ENCODE measurements around the gene AOX1. TPM values are rescaled to one million over a fixed set of nuclear protein-coding genes. Genes with fewer than 3 reads are reported as not detected.
"Not testable (repeated sequence)": the region's sequence is repeated elsewhere in the genome, so short reads cannot be mapped to it uniquely, and the experiment has no call there.

AOX1 gene
- total RNA-seq, 2 donors from 2014 or later, result 24.8 to 47.9 TPM

DNA sequence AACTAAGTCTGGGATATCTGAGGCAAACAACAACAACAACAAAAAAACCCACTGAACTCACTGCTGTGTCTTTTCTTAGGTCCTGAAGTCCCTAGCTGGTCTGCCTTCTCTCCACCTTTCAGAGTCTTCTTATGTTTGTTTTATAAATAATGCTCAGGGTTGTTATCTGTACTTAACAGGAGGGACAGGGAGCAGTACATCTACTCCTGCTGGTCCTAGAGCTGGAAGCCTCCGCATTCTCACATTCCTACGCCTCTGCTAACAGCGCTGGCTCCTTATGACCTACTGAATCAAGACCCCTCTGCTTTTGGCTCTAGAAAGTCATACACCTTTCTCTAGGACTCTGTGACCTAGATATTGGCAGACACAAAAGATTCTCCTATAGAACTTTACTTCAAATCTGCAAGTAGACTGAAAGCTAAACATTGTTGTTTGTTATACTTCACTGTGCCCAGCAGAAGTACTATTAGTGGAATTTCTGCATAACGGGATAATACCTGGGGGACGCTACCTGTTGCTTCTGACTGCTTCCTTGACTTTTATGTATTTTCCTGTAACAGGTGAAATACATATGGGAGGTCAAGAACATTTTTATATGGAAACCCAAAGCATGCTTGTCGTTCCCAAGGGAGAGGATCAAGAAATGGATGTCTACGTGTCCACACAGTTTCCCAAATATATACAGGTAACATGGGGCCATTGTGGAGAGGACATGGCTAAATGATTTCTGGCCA is 48.6 kb downstream of the AOX1 start:
- DNase-seq (ENCODE audit: low spot score), result no peak
- no peak overlapping the region for H3K27ac ChIP-seq
- WGBS, result 90% methylated on average over 7 of the region's 7 CpGs
- H3K27me3 ChIP-seq (replicated peaks; ENCODE audit: insufficient read depth), result no peaks in the 10 kb centered on the region
- no peaks in the 10 kb centered on the region for H3K4me1 ChIP-seq (replicated peaks)
- H3K9me3 ChIP-seq, result no peaks in the 10 kb centered on the region
- H3K4me3 ChIP-seq, result no peak overlapping the region
- H3K36me3 ChIP-seq, result no peaks in the 10 kb centered on the region
- intact Hi-C loops (cut with DNase I), result no loop called here
- TF ChIP-seq CTCF (IDR thresholded peaks at IDR 0.05), result no peak
- TF ChIP-seq POLR2AphosphoS5 (IDR thresholded peaks at IDR 0.05), result no peak
- no peak for TF ChIP-seq POLR2A (IDR thresholded peaks at IDR 0.05)

- no peaks in the 10 kb centered on the region for H3K9me3 ChIP-seq
- intact Hi-C loops (cut with DNase I), result no loop called here
- TF ChIP-seq POLR2A (IDR thresholded peaks at IDR 0.05) (no peak), POLR2AphosphoS5 (IDR thresholded peaks at IDR 0.05) (no peak), CTCF (IDR thresholded peaks at IDR 0.05) (no peak)
- H3K27ac ChIP-seq, result no peak overlapping the region
- no peaks in the 10 kb centered on the region for H3K27me3 ChIP-seq (replicated peaks; ENCODE audit: insufficient read depth)
- no peak for DNase-seq (ENCODE audit: low spot score)
- H3K4me3 ChIP-seq, result no peak overlapping the region
- H3K4me1 ChIP-seq (replicated peaks), result no peaks in the 10 kb centered on the region
- H3K36me3 ChIP-seq, result no peaks in the 10 kb centered on the region
Measured at GRCh38 chr2:200635251-200635650, 49.4 kb downstream of the AOX1 start.

- H3K36me3 ChIP-seq, result no peaks in the 10 kb centered on the region
- WGBS, result 87% methylated on average over 9 of the region's 9 CpGs
- intact Hi-C loops (cut with DNase I), result no loop called here
- no peaks in the 10 kb centered on the region for H3K9me3 ChIP-seq
- no peak overlapping the region for H3K4me3 ChIP-seq
- H3K27me3 ChIP-seq (replicated peaks; ENCODE audit: insufficient read depth), result no peaks in the 10 kb centered on the region
- DNase-seq (ENCODE audit: low spot score), result no peak
- H3K27ac ChIP-seq, result no peak overlapping the region
- H3K4me1 ChIP-seq (replicated peaks), result no peaks in the 10 kb centered on the region
- TF ChIP-seq POLR2A (IDR thresholded peaks at IDR 0.05) (no peak), POLR2AphosphoS5 (IDR thresholded peaks at IDR 0.05) (no peak), CTCF (IDR thresholded peaks at IDR 0.05) (no peak)
Measured at GRCh38 chr2:200637901-200638300, 52.1 kb downstream of the AOX1 start.

- no peak for TF ChIP-seq CTCF (IDR thresholded peaks at IDR 0.05)
- TF ChIP-seq POLR2A (IDR thresholded peaks at IDR 0.05), result no peak
- no peak for TF ChIP-seq POLR2AphosphoS5 (IDR thresholded peaks at IDR 0.05)
- Histone ChIP-seq H3K4me3 (no peak overlapping the region), H3K27me3 (replicated peaks; ENCODE audit: insufficient read depth) (no peaks in the 10 kb centered on the region), H3K36me3 (no peaks in the 10 kb centered on the region), H3K27ac (no peak overlapping the region), H3K9me3 (no peaks in the 10 kb centered on the region), H3K4me1 (replicated peaks) (no peaks in the 10 kb centered on the region)
- DNase-seq (ENCODE audit: low spot score), result no peak
- 87% methylated on average over 3 of the region's 3 CpGs for WGBS
- intact Hi-C loops (cut with DNase I), result no loop called here
Measured at GRCh38 chr2:200640176-200640575, 54.4 kb downstream of the AOX1 start.

DNA sequence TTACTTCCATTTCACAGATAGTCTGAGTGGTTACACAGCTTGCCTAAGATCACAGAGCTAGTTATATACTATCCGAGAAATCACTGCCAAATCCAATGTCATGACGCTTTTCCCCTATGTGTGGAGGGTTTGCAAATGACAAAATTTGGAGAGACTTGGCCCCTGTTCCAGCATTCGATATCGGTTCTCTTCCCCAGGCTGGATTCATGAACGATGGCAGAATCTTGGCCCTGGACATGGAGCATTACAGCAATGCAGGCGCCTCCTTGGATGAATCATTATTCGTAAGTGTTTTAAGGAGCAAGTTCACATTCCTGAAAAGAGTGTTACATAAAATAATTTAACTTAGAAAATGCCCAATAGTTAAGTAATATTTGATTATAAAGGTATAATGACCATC is 55.1 kb downstream of the AOX1 start:
- Histone ChIP-seq H3K27me3 (replicated peaks; ENCODE audit: insufficient read depth) (no peaks in the 10 kb centered on the region), H3K4me3 (no peak overlapping the region), H3K4me1 (replicated peaks) (no peaks in the 10 kb centered on the region), H3K27ac (no peak overlapping the region), H3K36me3 (no peaks in the 10 kb centered on the region), H3K9me3 (no peaks in the 10 kb centered on the region)
- TF ChIP-seq CTCF (IDR thresholded peaks at IDR 0.05) (no peak), POLR2A (IDR thresholded peaks at IDR 0.05) (no peak), POLR2AphosphoS5 (IDR thresholded peaks at IDR 0.05) (no peak)
- no peak for DNase-seq (ENCODE audit: low spot score)
- intact Hi-C loops (cut with DNase I), result no loop called here
- WGBS, result 94% methylated on average over 7 of the region's 7 CpGs

DNA sequence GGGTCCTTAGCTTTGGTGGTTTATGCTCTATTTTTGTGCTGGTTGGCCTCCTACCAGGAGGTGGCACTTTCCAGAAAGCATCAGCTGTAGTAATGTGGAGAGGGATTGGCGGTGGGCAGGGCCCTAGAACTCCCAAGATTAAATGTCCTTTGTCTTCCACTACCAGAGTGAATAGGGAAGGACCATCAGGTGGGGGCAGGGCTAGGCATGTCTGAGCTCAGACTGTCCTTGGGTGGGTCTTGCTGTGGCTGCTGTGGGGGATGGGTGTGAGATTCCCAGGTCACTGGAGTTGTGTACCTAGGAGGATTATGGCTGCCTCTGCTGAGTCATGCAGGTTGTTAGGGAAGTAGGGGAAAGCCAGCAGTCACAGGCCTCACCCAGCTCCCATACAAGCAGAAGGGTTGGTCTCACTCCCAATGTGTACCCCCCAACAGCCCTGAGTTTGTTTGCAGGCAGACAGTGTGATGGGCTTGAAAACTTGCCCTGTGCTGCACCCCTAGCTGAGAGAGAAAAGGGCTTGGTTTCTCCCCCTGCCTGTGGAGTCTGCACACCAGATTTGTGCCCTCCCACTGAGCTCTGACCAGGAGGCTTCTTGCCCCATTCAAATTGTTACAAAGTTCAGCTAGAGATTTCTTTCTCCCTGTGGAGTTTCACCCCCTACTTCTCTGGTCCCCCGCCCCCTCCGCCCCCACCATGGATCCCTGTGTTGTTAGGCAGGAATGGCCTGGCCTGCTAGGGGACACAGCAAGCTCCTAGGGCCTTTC is 62.9 kb downstream of the AOX1 start:
- H3K27me3 ChIP-seq (replicated peaks; ENCODE audit: insufficient read depth); intact Hi-C loops (cut with DNase I); H3K4me1 ChIP-seq (replicated peaks); H3K4me3 ChIP-seq; H3K27ac ChIP-seq; DNase-seq (ENCODE audit: low spot score); H3K9me3 ChIP-seq; H3K36me3 ChIP-seq: not testable (repeated sequence)
- 93% methylated on average over 3 of the region's 3 CpGs for WGBS

All from prostate gland (tissue), 2 donors.